Astrocyte of the hippocampus (primary cell): ENCODE measurements around the gene ST8SIA1.
A peak's percentile ranks its signal among the peaks of the same experiment; 100 is the strongest.

Experiments used
- DNase-seq: peaks from one replicate; pipeline ENCODE4 v3.0.0; 2011; ENCODE audit warnings: low read depth, low spot score

Gene ST8SIA1

GRCh38 chr12:22283006-22283506, 51.5 kb downstream of the ST8SIA1 start:
- peak; percentile 82 for DNase-seq

- peak; percentile 84 for DNase-seq
These were observed 52.2 kb downstream of the ST8SIA1 start for GRCh38 chr12:22282283-22282682.

GRCh38 chr12:22276867-22277266, 57.6 kb downstream of the ST8SIA1 start:
- DNase-seq, result no peak

- DNase-seq, result no peak
These were observed 58.2 kb downstream of the ST8SIA1 start for GRCh38 chr12:22276313-22276712.

DNA sequence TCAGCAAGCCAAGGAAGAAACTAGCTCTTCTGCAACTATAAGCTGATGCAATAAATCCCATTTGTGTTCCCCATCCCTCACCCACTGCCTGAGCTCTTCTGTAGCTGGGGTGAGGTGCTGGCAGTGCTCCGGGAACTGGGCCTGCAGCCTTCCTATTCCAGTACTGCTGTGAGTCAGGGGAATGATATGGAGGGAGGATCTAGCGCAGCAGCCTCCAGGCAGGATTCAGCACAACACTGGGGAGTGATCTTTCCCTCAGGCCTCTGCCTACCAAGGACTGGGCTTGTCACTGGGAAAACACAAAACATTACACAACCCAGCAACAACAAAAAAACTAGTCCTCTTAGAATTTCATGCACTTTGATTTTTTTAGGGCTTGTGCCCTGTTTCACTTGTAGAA, 58.7 kb downstream of the ST8SIA1 start:
- peak; percentile 97 for DNase-seq

GRCh38 chr12:22272335-22273151, 62.0 kb downstream of the ST8SIA1 start:
- peak; percentile 23 for DNase-seq

DNA sequence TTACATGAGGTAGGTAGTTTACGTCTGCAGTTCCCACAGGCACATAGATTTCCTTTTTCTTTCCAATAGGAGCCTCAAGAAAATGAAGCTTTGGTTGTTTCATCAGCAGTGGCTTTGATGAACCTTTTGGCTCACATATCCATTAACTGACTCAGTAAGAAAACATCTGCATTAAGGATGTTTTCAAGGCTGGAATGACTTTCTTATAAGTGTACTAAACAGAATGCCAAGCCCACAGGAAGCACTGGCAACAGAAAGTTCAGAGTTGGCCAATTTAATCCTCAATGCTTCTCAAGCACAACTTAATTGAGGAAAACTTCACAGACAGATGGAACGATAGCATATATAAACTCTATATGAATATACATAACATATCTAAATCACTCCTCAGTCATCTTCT, 63.5 kb downstream of the ST8SIA1 start:
- DNase-seq, result peak; percentile 84

- DNase-seq, result no peak
These were observed 65.5 kb downstream of the ST8SIA1 start for GRCh38 chr12:22268973-22269372.

DNA sequence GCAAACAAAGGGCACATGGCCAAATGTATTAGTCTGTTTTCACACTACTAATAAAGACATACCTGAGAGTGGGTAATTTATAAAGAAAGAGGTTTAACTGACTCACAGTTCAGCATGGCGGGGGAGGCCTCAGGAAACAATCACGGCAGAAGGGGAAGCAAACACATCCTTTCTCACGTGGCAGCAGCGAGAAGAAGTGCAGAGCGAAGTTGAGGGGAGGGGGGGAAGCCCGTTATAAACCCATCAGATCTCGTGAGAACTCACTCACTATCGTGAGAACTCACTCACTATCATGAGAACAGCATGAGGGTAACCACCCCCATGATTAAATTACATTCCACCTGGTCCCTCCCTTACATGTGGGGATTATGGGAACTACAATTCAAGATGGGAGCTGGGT, 66.1 kb downstream of the ST8SIA1 start:
- DNase-seq, result no peak

DNA sequence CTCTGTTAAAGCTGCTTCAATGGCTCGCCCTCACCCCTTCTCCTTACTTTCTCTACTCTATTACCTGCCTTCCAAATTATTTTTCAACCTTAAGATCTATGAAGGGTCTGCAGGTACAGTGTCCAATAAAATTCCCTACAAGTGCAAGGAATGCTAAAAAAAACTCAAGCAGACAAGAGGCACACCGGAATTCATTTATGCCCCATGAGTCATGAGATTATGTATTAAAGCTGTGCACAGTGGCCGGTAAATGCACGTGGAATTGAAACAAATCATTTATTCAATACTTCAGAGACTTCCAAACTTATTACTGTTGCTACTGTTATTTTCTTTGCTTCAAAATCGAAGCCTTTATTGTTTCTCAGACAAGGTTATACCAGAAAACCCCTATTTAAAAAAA, 68.4 kb downstream of the ST8SIA1 start:
- DNase-seq, result peak; percentile 40

DNA sequence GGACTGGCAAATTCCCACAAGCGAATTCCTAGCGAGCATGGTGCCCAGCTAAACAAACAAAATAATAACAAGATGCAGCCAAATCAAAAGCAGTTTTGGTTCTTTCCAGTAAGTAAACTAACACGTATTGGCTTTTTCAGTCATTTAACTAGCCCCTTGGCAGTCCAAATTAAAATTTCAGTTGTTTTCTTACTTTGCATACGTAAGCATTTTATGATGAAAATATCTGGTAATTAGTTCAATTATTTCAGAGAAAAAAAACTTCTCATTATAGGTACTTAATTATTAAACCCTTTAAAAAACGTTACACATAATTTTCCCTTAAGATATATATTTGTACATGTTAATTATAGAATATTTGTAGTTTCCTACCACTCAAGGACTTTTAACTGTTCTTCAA, 70.1 kb downstream of the ST8SIA1 start:
- DNase-seq, result no peak

DNA sequence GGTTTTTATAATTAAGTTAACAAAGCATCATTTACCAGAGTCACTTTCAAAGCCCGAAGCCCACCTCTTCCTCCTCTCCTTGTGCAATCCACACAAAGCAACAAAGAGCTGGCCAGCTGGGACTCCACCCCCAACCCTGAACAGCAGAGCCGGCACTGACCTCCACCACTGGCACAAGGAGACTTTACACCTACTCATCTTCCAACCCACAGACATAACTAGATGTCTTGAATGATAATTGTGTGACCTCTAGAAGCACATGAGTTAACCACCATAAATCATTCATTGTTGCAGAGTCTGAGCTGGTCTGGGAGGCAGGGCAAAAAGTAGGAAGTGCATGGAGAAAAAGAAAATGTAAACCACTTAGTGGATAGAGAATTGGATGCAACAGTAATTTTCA, 72.2 kb downstream of the ST8SIA1 start:
- DNase-seq, result peak; percentile 23

- DNase-seq, result no peak
These were observed 77.4 kb downstream of the ST8SIA1 start for GRCh38 chr12:22257100-22257499.

DNA sequence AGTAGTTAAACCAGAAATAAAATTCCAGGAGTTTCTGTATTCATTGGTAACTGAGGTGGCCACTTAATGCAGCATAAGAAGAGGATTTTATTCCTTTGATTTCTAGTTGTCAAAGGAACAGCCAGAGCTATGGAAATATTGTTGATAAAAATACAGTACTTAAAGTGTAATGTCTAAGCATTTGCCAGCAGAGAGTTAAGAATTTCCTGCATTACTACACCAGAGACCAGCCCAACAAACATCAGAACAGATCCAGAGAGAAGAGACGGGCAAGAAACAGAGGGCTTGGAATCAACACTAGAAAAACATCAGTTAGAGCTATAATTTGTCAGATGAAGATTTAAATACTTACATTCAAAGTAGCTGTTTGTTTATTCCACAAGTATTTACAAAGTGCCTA, 77.9 kb downstream of the ST8SIA1 start:
- DNase-seq, result no peak

- DNase-seq, result no peak
These were observed 78.5 kb downstream of the ST8SIA1 start for GRCh38 chr12:22256041-22256441.

GRCh38 chr12:22255097-22255496, 79.4 kb downstream of the ST8SIA1 start:
- peak; percentile 69 for DNase-seq

DNA sequence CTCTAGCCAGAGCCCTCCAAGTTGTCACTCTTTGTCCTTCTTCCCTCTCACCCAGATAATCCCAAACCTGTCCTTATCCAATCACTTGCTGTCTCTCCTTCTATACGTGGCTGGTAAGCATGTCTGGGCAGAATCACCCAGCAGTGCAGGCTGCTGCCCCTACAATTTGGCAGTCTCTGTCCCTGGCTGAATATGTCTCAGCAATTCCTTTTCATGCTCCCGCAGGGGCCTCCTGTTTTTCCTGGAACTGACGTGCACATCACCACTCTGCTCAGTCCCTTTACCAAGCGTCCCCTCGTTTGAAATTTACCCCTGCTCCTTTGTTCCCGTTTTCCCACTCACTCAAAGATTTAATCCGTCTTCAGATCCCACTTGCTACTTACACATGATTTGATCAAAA, 80.0 kb downstream of the ST8SIA1 start:
- DNase-seq, result no peak

GRCh38 chr12:22252057-22252456, 82.5 kb downstream of the ST8SIA1 start:
- no peak for DNase-seq

DNA sequence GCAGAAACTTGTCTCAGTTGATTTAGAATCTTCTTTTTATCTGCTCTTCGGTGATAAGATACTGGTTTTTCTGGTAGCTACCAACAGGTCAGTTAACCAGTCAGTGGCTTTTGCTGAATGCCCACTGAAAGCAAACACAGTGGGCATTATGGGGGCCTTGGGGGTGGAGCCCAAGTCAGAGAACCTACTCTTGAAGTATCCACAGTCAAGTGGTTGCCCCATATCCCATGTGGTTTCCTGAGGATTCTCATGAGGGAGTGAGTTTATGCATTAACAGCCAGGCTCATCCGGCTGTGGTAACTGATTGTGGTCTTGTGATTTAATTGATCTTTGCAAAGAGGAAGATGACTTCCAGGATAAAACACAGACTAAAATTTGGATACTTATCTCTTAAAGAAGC, 83.7 kb downstream of the ST8SIA1 start:
- DNase-seq, result no peak

- DNase-seq, result no peak
These were observed 85.9 kb downstream of the ST8SIA1 start for GRCh38 chr12:22248571-22249115.

GRCh38 chr12:22248121-22248520, 86.4 kb downstream of the ST8SIA1 start:
- no peak for DNase-seq

GRCh38 chr12:22246217-22246846, 88.2 kb downstream of the ST8SIA1 start:
- DNase-seq, result no peak

- no peak for DNase-seq
These were observed 91.8 kb downstream of the ST8SIA1 start for GRCh38 chr12:22242726-22243125.
